GM21360 (cell line): Measurements from ENCODE around the gene HAUS6.
"Not testable (repeated sequence)": the region's sequence is repeated elsewhere in the genome, so short reads cannot be mapped to it uniquely, and the experiment has no call there.

ENCODE experiments used
- ATAC-seq: cut with Tn5 transposase; IDR thresholded peaks from one replicate; pipeline ENCODE4 v1.9.1; 2021; ENCODE audit warnings: mild to moderate bottlenecking, moderate library complexity; ENCODE audit not compliant: unreplicated experiment

Gene HAUS6

DNA sequence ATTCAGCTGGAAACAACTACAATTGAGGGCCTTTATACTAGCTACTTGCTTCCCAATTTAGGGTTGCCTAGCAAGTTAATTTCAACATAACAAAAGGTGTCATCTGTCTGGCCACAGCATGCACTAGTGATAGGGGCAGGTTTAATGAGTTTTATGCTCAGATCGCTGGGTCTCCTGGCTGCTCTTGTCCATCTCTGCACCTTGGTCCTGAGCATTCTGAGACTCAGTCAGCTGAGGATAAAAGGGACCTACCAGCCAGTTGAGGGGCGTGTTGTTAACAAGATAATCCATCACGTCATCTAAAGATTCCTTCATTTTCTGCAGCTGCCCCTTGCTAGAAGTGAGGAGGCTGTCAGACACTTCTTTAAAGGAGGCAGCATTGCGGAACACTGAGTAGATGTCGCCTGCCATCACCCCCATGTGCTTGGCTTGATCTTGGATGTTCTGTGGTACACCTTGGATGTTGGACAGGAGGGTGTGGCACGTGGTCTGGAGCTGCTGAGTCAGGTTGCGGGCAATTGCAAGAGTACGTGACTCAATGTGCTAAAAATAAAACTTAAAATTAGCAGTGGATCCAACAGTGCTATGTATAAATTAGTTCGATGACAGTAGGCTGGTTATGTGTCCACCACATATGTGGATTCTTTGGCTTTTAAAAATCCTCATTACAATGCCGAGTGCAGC lies 13.5 kb upstream of the HAUS6 start:
- ATAC-seq, result no peak

DNA sequence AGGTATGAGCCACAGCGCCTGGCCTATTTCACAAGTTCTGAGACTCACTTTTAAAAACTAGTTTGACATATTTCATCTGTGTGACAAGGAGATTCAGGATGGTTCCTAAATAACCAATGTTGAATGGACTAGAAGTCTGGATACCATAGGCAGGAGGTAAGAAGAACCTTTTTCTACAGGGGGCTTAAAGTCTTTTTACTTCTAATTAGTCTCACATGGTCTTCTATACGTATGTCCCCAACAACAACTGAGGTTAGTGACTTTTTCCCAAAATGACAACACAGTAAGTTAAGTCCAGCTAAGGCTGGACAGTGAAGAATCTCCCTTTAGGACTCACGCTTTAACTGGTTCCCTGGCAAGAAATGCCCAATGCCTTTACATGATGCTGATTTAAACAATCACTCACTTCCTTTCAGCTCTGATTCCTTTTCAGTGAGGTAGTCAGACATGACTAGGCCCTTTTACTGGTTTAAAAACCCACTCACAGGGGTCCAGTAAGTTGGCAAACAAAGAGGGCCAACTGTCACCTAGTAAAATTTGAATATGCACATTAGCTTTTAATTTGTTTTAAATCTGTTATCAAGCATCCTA lies 12.1 kb upstream of the HAUS6 start:
- no peak for ATAC-seq

DNA sequence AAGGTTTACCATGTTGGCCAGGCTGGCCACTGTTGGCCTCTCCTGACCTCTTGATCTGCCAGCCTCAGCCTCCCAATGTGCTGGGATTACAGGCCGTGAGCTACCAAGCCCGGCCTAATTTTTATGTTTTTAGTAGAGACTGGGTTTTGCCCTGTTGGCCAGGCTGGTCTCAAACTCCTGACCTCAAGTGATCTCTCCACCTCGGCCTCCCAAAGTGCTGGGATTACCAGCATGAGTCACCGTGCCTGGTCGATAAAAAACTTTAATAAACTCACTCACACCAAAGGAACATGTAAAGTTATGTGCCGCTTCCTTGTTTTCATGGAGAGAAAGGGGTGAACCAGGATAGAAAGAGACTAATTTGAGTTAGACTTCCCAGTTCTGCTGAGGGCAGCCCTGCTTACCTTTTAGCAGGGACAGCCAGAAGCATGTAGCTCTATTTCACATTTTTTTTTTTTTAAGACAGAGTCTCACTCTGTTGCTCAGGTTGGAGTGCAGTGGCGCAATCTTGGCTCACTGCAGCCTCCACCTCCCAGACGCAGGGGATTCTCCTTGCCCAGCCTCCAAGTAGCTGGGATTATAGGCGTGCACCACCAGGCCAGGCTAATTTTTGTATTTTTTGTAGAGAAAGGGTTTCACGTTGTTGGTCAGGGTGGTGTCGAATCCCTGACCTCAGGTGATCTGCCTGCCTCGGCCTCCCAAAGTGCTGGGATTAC lies 11.4 kb upstream of the HAUS6 start:
- ATAC-seq, result no peak

DNA sequence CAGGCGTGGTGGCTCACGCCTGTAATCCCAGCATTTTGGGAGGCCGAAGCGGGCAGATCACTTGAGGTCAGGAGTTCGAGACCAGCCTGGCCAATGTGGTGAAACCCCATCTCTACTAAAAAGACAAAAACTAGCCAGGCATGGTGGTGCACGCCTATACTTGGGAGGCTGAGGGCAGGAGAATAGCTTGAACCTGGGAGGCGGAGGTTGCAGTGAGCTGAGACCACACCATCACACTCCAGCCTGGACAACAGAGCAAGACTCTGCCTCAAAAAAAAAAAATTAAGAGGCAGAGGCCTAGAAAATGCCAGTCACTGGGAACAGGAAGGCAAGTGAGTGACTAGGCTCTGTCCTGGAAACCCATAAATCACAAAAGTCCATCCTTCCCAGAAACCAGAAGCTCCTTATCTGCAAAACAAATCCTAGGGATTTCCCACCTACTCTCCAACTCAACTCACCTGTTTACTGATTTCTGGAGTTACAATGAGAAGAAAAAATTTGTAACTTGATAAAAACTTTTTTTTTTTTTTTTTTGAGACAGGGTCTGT lies 10.4 kb upstream of the HAUS6 start:
- ATAC-seq, result not testable (repeated sequence)

DNA sequence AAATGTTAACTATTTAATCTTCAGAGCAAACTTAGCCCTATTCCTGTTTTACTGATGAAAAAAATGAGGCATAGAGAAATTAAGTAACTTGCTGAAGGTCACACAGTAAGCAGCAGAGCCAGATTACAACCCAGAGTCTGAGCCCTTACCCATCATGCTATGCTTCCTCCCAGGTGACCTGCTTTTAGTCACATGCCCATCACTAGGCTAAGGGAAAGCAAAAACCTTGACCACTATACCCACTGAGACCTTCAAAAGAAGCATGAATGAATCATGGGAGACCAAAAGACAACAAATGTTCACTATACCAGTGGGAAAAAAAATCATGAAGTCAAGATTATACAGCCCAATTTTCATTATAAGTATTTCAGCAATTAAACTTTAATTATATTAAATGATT lies 5.3 kb upstream of the HAUS6 start:
- ATAC-seq, result no peak

DNA sequence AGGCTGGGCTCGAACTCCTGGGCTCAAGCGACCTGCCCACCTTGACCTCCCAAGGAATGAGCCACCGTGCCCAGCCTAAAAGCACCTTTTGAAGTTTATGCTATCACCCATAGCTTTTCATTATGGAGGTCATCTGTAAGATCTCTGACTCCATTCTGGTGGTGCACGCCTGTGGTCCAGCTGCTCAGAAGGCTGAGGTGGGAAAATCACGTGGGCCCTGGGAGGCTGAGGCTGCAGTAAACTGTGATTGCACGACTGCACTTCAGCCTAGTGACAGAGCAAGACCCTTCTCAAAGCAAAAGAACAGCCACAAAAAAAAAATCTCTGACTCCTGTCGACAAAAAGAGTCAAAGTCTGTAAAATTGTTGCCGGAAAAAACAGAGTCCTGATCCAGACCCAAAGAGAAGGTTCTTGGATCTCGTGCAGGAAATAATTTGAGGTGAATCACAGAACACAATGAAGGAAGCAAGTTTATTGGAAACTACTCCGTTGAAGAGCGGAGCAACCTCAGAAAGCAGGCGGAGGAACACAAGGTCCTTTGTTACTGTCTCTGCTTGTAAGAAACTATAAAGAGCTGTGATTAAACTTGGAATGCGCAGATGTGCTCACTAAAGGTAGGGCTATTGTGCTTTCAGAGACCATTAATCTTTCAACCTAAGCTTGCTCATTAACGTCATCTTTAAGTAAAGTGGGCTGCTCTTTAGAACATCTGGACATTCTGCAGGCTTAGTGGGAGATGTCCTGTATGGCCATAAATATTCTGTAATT lies 2.0 kb upstream of the HAUS6 start:
- ATAC-seq, result no peak

DNA sequence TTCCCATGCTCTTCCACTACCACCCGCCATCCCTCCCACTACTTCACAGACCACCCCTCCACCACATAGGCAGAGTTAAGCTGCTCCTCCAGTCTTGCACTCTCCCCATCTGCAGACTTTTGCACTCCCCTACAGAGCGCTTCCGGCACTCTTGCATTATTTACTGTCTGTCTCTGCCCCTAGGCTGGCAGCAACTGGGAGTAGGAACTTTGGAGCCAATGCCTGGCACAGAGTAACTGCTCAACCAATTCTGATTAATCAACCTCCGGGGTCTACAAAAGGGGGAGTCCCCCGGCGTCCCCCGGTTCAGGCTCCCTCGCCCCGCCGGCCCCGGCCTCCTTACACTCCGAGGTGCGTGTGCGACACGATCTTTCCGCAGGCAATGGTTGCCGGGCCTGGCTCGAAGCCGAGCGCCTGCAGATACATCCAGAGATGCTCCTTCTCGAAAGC lies 498 bp downstream of the HAUS6 start:
- ATAC-seq, result peak; percentile 29

DNA sequence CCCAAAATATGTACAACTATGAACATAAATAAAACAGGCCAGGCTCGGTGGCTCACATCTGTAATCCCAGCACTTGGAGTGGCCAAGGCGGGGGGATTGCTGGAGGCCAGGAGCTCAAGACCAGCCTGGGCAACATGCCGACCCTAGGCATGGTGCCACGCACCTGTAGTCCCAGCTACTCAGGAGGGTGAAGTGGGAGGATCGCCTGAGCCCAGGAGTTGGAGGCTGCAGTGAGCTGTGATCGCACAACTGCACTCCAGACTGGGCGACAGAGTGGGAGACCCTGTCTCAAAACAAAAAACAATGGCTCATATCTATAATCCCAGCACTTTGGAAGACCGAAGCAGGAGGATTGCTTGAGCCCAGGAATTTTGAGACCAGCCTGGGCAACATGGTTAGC lies 1.5 kb downstream of the HAUS6 start:
- no peak for ATAC-seq

DNA sequence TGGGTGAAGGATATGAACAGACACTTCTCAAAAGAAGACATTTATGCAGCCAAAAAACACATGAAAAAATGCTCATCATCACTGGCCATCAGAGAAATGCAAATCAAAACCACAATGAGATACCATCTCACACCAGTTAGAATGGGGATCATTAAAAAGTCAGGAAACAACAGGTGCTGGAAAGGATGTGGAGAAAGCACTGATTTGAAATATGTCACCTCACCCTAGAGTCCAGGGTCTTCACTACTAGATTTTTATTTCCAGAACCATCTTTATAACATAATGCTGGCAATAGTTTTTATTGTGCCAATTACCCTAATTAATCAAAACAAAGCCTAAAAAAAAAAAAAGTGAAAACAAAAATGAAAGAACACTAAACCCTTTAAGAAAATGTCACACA lies 5.3 kb downstream of the HAUS6 start:
- not testable (repeated sequence) for ATAC-seq

DNA sequence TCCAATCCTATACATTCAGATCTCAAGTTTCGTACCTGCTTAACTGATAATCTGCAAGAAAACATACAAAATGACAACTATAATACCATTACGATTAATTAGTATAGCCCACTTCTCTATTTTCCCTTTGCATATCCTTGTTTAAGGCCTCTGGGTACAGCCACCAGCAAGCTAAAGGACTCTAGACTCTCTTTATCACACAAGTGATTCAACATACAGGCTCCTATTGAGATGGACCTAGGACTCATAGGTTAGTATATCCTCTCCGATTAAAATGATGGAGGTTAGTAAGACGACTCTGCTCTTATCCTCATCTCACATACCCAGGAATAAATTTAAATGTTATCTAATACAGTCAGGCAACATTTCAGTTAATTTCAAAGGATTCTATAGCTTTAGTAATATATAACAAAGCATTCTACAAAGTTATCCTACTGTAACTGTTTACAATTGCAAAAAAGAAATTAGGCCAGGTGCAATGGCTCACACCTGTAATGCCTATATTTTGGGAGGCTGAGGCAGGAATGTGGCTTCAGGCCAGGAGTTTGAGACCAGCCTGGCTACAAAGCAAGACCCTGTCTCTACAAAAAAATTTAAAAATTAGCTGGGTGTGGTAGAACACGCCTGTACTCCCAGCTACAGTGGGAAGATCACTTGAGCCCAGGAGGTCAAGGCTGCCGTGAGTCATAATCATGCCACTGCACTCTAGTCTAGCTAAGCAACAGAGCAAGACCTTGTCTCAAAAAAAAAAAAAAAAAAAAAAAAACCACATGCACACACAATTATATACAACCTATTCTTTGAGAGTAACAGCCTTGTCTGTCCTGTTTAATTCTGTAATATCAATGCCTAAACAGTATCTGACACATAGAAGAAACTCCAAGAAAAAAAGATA lies 15.4 kb downstream of the HAUS6 start:
- no peak for ATAC-seq

DNA sequence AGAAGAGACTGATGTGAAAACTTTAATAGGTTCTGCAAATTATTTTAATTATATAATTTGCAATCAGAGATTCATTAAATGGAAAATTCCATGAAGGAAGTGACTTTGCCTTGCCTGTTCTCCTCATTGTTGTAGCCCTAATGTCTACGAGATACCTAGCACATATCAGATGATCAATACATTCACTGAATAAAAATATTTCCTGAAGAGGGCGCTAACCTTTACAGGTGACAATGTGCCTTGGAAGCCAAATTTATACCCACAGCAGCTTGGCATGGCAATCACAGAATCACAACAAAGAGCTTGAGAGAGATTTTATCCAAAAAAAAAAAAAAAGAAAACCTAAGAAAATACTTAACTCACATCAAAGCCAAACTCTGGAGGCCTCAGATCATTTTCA lies 17.4 kb downstream of the HAUS6 start:
- no peak for ATAC-seq

DNA sequence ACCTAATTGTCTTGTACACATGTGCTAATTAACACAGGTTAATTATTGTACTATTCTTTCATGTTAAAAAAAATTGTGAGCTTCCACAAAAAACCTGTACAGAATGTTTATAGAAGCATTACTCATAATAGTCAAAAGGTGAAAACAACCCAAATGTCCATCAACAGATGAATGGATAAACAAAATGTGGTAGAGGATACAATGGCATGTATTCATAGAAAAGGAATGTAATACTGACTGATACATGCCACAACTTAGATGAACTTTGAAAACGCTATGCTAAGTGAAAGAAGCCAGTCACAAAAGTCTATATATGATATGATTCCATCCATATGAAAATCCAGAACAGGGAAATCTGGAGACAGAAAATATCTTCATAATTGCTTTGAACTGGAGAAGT lies 27.9 kb downstream of the HAUS6 start:
- ATAC-seq, result no peak

DNA sequence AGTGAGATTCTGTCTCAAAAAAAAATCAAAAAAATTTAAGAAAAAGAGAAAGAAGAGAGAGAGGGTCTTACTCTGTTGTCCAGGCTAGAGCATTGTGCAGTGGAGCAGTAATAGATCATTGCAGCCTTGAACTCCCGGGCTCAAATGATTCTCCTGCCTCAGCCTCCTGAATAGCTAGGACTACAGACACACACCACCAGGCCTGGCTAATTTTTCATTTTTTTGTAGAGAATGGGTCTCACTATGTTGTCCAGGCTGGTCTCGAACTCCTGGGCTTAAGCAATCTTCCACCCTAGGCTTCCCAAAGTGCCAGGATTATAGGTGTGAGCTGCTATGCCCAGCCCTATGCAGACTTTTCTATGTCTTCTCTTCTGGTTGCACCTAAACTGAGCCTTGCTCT lies 28.5 kb downstream of the HAUS6 start:
- ATAC-seq, result no peak

DNA sequence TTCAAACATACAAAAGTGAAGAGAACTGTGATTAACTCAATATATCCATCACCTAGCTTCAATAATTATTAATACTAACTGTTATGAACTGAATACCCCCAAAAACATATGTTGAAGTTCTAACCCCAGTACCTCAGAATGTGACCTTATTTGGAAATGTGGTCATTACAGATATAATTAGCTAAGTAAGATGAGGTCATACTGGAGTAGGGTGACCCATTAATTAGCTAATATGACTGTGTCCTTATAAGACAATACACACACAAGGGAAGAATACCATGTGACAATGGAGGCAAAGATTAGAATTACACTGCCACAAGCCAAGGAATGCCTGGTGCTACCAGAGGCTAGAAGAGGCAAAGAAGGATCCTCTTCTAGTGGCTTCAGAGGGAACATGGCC lies 45.7 kb downstream of the HAUS6 start:
- no peak for ATAC-seq

DNA sequence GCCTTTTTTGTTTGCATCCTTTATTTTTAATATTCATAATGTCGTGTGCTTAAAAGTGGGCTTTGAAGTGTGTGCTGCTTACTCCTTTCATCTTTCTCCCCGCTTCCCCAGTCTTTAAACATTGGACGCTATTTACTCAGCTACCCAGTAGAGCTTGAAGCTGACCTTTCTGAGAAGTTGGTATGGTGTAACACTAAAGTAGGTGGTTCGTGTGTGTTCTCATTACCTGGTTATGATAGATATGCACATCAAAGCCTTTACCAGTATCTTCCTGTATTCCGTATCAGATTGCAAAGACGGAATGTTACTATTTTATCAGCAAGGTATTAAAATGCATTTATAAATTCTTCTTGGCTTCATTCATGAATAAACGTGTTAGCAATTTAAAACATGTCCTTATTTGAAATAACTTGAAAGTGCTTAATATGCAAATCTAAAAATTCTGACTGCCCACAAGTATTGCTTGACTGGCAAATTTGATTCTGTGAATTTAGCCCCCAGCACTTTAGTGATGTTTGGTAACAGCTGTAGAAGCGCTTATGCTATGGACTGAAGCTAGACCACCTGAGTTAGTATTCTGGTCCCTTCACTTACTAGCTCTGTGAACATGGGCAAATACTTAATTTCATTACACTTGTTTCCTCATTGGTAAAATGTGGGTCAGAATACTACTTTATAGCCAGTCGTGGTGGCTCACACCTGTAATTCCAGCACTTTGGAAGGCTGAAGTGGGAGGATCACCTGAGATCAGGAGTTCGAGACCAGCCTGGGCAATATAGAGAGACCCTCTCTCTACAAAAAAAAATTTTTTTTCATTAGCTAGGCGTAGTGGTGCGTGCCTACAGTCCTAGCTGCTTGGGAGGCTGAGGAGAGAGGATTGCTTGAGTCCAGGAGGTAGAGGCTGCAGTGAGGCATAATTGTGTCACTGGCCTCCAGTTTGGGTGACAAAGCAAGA lies 51.8 kb downstream of the HAUS6 start:
- no peak for ATAC-seq

DNA sequence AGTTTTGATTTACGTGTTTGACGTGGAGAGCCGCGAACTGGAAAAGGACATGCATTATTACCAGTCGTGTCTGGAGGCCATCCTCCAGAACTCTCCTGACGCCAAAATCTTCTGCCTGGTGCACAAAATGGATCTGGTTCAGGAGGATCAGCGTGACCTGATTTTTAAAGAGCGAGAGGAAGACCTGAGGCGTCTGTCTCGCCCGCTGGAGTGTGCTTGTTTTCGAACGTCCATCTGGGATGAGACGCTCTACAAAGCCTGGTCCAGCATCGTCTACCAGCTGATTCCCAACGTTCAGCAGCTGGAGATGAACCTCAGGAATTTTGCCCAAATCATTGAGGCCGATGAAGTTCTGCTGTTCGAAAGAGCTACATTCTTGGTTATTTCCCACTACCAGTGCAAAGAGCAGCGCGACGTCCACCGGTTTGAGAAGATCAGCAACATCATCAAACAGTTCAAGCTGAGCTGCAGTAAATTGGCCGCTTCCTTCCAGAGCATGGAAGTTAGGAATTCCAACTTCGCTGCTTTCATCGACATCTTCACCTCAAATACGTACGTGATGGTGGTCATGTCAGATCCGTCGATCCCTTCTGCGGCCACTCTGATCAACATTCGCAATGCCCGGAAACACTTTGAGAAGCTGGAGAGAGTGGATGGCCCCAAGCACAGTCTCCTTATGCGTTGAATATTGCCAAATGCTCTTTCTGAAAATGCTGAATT lies 52.6 kb downstream of the HAUS6 start:
- ATAC-seq, result no peak

DNA sequence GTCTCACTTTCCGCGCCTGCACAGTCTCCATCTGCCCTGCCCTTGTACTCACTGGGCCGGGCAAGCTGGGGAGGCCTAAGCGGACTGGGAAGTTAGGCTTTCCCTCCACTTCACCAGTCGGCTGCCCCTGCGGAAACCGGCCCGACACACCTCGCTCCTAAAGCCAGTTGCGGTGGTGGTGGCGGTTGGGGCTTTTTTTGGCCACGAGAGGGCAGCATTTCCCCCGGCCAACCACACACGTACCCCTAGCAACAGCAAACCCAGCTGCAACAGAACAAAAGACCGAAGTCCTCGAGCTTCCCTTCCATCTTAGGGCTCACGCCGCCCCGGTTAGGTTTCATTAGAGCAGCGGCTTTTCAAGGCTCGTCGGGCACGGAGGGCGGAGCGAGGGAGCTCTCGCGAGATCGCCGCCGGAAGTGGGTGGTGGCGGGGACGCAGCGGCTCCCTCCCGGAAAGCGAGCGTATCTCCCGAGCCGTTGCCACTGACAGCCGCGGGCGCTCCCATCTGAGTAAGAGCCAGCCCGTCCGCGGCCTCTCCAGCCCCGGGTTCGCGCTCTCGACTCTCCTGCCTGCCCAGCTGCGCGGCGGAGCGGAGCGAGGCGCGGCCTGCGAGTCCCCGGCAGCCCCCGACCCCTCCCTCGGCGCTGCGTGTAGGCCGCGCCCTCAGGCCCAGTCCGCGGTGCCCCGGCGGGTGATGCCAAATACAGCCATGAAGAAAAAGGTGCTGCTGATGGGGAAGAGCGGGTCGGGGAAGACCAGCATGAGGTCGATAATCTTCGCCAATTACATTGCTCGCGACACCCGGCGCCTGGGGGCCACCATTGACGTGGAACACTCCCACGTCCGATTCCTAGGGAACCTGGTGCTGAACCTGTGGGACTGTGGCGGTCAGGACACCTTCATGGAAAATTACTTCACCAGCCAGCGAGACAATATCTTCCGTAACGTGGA lies 53.5 kb downstream of the HAUS6 start, which contains the start of gene RRAGA:
RRAGA (plus strand) TSS at position 462 of the 951 bp plus-strand sequence; CDS start at position 695, 233 bp downstream.
- peak; percentile 91 for ATAC-seq
